ENCODE results near the gene ZDHHC16.

ZDHHC16 gene

DNA sequence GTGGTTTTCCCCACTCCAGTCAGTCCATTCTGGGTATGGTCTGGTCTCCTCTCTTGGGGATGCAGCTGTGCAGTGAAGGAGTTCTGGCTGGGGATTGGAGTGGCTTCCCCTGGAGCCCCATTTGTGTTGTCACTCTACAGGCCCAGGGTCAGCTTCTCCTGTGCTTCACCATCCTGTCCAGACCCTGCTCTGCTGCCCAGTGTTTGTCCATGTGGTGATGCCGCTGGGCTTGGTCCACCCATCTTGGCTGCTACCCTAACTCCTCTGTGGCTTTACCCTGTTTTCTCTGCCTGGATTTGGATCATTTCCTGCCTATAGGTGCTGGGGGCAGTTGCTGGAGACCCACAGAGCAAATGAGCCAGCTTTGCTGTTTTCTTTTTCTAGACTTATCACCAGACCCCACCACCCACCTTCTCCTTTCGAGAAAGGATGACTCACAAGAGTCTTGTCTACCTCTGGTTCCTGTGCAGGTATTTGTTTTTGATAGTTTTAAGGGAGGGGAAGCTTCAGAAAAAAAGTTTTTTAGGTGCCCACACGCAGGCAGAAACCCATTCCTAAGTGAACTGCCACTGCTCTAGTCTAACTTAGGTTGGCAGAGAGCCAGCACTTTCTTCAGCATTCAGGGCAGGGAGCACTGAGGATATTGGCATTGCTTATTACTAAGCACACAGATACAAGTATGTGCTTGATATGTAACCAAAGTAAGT lies 8.5 kb downstream of the ZDHHC16 start:
- no peak for DNase-seq (ENCODE audit: low spot score)
- in situ Hi-C loops (cut with MboI; ENCODE audit: low pct_unique_long_range_greater_than_20kb, low sequenced_read_pairs, unreplicated experiment) = no loop called here
- TF ChIP-seq, protein P1, sequence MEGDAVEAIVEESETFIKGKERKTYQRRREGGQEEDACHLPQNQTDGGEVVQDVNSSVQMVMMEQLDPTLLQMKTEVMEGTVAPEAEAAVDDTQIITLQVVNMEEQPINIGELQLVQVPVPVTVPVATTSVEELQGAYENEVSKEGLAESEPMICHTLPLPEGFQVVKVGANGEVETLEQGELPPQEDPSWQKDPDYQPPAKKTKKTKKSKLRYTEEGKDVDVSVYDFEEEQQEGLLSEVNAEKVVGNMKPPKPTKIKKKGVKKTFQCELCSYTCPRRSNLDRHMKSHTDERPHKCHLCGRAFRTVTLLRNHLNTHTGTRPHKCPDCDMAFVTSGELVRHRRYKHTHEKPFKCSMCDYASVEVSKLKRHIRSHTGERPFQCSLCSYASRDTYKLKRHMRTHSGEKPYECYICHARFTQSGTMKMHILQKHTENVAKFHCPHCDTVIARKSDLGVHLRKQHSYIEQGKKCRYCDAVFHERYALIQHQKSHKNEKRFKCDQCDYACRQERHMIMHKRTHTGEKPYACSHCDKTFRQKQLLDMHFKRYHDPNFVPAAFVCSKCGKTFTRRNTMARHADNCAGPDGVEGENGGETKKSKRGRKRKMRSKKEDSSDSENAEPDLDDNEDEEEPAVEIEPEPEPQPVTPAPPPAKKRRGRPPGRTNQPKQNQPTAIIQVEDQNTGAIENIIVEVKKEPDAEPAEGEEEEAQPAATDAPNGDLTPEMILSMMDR (IDR thresholded peaks at IDR 0.05; ENCODE audit: extremely low read depth, insufficient read depth, missing control alignments) = no peak

- in situ Hi-C loops (cut with MboI; ENCODE audit: low pct_unique_long_range_greater_than_20kb, low sequenced_read_pairs, unreplicated experiment) = no loop called here
- TF ChIP-seq, protein P1 (IDR thresholded peaks at IDR 0.05; ENCODE audit: extremely low read depth, insufficient read depth, missing control alignments) = no peak
- DNase-seq (ENCODE audit: low spot score) = no peak
Observed at GRCh38 chr10:97456034-97456685, 10.2 kb downstream of the ZDHHC16 start.

- in situ Hi-C loops (cut with MboI; ENCODE audit: low pct_unique_long_range_greater_than_20kb, low sequenced_read_pairs, unreplicated experiment) = no loop called here
- TF ChIP-seq, protein P1 (IDR thresholded peaks at IDR 0.05; ENCODE audit: extremely low read depth, insufficient read depth, missing control alignments) = no peak
- DNase-seq (ENCODE audit: low spot score) = no peak
Observed at GRCh38 chr10:97456686-97457065, 10.7 kb downstream of the ZDHHC16 start.

GRCh38 chr10:97459111-97459510 lies 13.1 kb downstream of the ZDHHC16 start:
- no peak for DNase-seq (ENCODE audit: low spot score)
- TF ChIP-seq, protein P1 (IDR thresholded peaks at IDR 0.05; ENCODE audit: extremely low read depth, insufficient read depth, missing control alignments) = no peak
- in situ Hi-C loops (cut with MboI; ENCODE audit: low pct_unique_long_range_greater_than_20kb, low sequenced_read_pairs, unreplicated experiment) = no loop called here

GRCh38 chr10:97459933-97460332 lies 14.0 kb downstream of the ZDHHC16 start:
- TF ChIP-seq, protein P1 (IDR thresholded peaks at IDR 0.05; ENCODE audit: extremely low read depth, insufficient read depth, missing control alignments) = no peak
- in situ Hi-C loops (cut with MboI; ENCODE audit: low pct_unique_long_range_greater_than_20kb, low sequenced_read_pairs, unreplicated experiment) = no loop called here
- DNase-seq (ENCODE audit: low spot score) = no peak

DNA sequence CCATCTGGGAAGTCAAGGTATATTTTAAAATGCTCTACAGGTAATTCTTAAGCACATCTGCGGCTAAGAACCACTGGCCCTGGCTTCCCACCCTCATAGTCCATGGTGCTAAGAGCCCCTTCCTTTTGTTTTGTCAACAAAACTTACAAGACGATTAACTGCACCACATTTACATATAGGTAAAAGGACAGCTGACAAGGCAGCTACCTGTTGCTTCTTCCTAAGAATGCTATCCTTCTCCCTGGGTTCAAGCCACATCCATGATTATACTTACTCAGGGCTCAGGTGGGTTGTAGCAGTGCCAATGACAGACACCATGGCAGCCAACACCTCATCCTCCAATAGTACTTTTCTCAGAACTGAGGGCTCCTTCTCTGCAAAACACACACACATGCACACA lies 16.3 kb downstream of the ZDHHC16 start:
- no peak for DNase-seq (ENCODE audit: low spot score)
- TF ChIP-seq, protein P1 (IDR thresholded peaks at IDR 0.05; ENCODE audit: extremely low read depth, insufficient read depth, missing control alignments) = no peak
- in situ Hi-C loops (cut with MboI; ENCODE audit: low pct_unique_long_range_greater_than_20kb, low sequenced_read_pairs, unreplicated experiment) = no loop called here

All from GM13977 (cell line).